Measurements from ENCODE around the gene USP6NL. TPM values are rescaled to one million over a fixed set of nuclear protein-coding genes. Genes with fewer than 3 reads are reported as not detected.
"Not testable (repeated sequence)": the region's sequence is repeated elsewhere in the genome, so short reads cannot be mapped to it uniquely, and the experiment has no call there.

Gene USP6NL
- 19.3 and 24.3 TPM in 2 replicates for total RNA-seq

DNA sequence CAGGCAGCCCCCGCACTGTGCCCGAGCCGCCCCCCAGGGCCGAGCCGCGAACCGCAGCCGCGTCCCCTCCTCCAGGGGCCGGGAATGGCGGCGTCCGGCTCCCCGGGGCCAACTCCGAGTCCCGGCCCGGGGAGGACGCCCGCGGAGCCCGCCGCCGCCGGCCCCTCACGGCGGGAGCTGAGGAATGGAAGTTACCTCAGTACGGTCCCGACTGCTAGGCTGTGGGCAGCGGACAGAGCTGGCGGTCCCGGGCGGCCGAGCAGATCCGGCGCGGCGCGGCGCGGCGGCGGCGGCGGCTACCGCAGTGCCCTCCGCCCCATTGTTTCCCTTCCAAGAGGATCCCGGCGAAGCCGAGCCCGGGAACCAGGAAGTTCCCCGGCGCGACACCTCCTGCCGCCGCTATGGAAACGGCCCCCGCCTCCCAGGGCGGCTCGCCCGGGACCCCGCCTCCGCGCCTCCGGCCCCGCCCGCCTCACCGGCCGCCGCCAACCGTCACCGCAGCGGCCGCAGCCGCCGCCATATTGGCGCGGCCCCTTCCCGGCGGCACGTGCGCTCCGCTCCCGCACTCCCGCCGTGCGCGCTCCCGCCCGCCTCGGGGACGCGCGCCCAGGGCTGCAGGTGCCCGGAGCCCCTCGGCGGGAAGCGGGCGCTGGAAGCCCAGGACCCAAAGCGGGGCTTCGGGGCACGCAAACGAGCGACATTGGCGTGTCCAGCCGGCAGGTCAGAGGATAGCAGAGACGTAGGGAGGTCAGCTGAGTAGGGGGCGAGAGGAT, at the start of gene USP6NL:
Gene USP6NL (minus strand): TSS at position 403 of the 773 bp plus-strand sequence. CDS start 14,016 bp downstream, outside the sequence.
- DNase-seq (ENCODE audit: extremely low read depth, low read depth, low spot score) = no peak

DNA sequence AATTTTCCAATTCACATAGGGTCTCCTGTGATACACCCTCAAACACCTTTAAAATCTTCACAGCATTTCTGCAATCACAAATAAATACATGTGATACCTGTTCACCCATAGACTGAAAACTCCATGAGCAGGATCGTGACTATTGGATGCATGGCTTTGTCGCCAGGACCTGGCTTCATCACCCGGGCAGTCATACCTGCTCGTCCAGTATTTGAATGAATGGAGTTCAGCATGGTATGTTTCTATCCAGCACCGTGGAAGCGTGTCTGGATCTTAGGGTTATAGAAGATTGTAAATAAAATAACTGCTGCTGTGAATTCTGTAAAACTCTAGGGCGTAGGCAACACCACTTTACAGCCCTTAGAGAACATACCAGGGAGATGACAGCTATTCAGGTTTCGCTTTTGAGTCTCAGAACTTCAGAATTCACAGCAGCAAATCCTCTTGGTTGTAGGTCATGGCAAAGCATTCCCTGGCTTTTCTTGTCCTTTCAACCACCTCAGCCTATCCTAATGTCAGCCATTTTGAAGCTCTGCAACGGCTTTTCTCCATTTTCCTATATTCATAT, 47.4 kb upstream of the USP6NL start:
- no peak for DNase-seq (ENCODE audit: extremely low read depth, low read depth, low spot score)

DNA sequence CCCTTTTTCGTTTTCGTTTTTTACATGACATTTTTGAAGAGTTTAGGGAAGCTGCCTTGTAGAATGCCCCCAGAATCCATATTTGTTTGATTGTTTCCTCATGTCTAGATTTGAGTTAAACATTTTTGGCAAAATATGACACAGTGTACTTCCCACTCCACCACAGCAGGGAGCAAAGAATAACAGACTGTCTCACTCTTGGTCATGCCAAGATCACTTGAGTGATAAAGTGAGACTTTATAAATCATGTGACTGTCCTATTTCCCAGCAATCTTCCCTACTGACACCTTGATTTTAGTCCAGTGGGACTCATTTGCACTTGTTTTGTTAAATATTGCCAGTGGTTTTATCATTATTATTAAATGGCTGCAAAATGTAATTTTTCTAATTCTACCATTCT, 44.4 kb upstream of the USP6NL start:
- no peak for DNase-seq (ENCODE audit: extremely low read depth, low read depth, low spot score)

DNA sequence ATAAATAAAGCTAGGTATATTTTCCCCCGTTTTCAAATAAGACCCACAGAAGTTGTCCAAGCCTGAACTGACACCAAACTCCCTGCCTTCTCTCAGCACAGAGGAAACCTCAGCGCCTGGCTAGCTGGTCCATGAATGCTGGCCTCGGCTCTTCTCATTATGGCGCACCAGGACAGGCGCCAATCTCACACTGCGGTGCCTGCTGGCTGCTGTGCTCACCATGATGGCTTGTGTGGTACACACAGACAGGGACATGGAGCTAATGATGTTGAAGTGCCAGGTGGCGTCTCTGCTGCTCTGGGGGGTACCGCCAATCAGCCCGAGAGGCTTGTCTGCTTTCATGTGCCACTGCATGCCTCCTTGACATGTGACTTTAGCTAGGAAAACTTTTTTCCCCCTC, 43.2 kb upstream of the USP6NL start:
- no peak for DNase-seq (ENCODE audit: extremely low read depth, low read depth, low spot score)

DNA sequence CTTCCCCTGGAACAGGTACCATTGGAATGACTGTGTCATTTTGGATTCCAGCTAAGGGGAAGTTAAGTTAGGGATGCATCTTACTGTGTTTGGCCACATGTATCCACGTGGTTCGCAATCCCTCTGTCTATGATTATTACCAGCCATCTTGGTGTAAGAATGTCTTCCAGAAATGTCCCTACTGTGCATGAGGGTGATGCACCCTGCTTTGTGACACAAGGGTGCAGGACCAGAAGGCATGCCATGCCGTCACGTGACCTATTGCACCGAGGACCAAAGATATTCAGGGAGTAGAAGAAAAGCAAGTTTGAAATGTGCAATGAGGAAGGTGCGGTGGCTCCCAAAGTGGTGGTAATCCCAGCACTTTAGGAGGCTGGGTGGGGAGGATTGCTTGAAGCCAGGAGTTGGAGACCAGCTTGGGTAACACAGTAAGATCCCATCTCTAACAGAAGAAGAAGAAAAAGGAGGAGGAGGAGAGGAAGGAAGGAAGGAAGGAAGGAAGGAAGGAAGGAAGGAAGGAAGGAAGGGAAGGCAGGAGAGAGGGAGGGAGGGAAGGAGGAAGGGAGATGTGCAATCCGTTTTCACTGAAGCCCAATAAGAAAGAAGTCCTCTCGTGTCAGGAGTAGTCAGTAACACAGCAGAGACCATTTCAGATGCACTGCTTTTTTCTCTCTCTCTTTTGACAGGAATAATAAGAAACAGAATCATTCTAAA, 42.5 kb upstream of the USP6NL start:
- no peak for DNase-seq (ENCODE audit: extremely low read depth, low read depth, low spot score)

DNA sequence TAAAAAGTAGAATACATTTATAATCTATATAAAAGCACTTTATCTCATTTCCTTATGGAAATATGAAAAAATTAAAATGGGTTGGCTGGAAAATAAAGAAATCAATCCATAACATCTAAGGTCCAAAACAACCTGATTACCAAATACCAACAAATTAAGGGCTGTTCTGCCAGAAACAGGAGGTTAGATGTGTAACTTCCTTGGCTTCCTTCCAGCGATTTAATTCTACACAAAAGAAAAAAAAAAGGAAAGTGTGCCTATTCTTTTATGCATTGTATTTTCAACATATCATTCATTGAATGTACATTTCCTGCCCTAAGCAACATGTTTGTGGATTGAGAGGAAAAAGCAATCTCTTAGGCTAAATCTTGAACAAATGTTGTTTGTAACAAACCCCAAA, 36.2 kb upstream of the USP6NL start:
- peak; percentile 71 for DNase-seq (ENCODE audit: extremely low read depth, low read depth, low spot score)

DNA sequence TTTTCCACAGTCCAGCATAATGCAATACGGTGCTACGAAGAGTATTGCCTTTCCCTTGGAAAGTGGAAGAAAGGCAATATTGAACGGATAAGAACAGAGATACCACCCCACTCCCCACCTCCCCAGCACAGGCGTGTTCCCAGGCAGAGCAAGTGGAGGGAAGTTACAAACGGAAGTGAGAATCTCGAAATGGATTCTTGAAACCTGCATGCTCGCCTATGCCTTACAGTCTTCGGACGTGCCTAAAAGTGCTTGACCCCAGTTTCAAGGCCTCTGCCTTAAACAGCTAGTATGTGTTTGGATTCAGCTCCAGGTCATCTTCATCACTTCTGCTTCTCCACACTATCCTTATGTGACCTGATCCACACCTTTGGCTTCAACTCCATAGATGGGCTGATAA, 35.0 kb upstream of the USP6NL start:
- DNase-seq (ENCODE audit: extremely low read depth, low read depth, low spot score) = no peak

DNA sequence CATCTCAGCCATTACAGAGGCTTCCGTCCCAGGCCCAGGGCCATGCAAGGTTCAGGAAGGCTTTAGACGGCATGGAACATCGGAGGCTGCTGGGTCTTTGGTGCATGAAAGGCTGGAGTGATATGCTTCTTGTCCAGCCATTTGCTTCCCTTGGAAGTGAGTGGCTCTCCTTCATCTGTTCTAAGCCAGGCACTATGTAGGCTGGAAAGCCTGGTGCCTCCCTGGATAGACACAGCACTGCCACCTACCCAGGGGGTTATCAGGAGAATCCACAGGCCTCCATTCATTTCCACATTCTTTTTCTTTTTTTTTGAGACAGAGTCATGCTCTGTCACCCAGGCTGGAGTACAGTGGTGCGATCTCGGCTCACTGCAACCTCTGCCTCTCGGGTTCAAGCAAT, 31.6 kb upstream of the USP6NL start:
- DNase-seq (ENCODE audit: extremely low read depth, low read depth, low spot score) = no peak

DNA sequence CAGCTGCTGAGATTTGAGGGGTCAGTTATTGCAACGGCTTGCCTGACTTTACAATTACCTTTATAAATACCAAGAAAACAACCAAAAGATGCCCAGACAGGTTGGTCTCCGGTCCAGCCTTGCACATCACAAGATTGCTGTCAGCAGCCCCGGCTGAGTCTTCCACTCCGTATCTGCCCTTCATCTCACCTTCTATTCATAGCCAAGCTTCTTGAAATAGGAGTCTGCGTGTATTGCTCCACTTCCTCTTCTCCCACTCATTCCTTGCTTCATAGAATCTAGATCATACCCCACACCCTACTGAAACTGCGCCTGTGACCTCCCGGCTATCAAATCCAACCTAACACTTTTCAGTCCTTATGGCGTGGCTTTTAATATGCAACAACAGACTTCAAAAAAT, 31.1 kb upstream of the USP6NL start:
- DNase-seq (ENCODE audit: extremely low read depth, low read depth, low spot score) = no peak

DNA sequence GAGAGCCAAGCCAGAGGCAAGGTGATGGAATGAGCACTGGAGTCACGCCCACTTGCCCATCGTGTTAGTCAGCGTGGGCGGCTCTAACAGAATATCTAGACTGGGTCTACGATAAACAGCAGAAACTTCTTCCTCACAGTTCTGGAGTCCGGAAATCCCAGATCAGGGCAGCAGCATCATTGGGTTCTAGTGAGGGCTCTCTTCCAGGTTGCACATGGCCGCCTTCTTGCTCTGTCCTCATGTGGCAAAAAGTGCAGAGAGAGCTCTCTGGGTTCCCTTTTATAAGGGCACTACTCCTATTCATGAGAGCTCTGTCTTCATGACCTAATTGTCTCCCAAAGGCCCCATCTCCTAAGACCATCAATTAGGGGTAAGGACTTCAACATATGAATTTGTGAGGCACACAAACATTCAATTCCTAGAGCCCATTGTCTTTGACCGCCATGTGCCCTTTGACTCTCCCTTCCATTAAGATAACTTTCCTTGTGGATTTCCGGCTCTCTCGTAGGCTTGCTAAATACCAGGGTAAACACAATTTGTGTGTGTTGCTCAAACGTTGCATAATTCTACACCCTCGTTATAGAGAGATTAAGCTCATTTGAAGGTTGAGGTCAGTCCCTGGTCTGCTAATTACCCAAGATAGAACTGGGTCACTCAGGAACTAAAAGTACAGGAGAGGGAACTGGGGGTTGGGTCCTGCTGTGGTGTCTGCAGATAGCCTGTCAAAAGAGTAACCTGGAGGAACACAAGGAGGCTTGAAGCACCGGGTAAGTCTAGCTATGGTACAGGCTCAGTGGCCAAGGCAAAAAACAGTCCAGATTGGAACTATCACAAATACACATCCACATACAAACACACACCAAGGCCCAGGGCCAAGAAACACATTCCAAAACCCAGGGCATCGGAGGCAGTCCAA, 28.7 kb upstream of the USP6NL start:
- DNase-seq (ENCODE audit: extremely low read depth, low read depth, low spot score) = no peak

DNA sequence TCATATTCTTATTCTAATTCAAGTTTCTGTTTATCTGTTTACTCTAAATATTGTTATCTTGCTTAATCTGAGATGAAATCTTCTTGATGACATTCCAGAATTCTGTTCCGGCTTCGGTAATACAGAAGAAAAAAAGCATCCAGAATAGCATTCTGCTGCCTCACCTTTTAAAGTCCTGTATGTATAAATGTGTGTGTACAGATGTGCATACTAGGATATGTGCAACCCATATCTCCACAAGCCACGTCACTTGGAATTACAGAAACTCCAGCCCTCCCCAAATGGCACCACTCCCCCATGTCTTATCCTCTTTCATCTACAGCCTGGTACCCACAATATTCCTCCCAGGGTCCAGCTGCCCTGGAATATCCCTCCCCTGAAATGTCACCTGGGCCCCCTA, 27.9 kb upstream of the USP6NL start:
- no peak for DNase-seq (ENCODE audit: extremely low read depth, low read depth, low spot score)

DNA sequence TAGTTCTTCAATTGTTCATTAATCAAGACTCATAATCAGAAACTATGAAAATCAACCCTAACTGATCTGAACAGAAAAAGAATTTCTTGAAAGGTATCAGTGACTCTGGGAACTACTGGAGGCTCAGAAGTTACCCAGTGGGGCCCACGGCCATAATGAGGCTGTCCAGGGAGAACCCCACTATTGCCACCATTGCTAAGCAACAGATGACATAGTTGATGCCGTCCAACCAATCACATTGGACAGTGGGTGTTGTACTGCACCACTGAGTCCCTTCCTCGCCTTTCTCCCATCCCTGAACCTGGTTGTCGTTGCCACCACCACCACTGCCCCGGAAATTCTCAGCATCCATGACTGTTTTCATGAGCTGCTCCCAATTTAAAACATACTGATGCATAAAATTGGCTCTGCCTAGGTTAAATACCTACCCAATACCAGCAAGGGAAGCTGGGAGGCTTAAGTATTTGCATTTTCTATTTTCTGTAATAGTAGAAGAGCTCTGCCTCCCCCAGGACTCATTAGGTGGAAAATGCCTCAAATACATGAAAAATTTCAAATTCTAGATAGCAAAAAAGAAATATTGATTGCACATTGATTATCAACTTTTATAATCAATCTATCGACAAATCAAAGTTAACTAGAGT, 26.7 kb upstream of the USP6NL start:
- no peak for DNase-seq (ENCODE audit: extremely low read depth, low read depth, low spot score)

DNA sequence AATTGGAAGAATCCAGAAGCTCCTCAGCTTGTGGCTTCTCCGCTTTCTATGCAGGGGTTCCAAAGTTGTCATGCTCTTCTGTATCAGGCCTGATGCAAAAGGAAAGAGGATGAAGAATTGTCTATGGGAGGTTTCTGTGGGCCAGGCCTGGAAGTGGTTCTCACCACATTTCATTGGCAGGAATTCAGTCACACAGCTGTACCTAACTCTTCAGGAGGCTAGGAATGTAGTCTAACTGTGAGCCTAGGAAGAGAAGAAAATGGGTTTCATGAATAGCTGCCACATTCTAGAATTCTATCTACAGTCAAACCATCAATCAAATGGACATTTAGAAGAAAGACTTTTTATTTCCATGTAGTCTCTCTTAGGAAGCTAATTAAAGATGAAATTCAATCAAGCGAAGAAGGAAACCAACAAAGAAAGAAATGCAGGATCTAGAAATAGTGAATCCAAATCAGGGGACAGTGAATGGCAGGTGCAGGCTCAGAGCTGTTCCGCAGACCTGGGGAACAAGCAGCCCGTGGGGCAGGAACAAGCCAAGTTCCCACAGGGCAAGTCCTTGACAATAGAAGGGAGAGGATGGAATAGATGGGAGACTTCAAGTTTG, 25.4 kb upstream of the USP6NL start:
- no peak for DNase-seq (ENCODE audit: extremely low read depth, low read depth, low spot score)

DNA sequence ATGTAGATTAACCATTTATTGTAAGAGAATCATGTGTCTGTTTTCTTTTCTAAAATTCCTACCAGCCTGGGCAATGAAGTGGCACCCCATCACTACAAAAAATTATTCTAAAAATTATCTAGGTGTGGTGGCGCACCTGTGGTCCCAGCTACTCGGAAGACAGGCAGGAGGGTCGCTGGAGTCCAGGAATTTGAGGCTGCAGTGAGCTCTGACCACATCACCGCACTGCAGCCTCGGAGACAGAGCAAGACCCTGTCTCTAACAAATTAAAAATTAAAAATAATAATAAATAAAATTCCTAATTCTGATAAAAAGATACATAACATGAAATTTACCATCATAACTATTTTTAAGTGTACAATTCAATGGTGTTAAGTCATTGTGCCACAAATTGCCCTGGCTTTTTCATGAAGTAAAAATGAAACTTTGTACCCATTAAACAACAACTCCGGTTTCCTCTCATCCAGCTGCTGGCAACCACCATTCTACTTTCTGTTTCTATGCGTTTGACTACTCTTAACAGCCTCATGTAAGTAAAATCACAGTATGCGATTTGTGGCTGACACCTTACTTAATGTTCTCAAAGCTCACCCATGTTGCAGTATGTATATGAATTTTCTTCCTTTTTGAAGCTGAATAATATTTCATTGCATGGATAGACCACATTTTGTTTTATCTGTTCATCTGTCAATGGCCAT, 20.6 kb upstream of the USP6NL start:
- no peak for DNase-seq (ENCODE audit: extremely low read depth, low read depth, low spot score)

DNA sequence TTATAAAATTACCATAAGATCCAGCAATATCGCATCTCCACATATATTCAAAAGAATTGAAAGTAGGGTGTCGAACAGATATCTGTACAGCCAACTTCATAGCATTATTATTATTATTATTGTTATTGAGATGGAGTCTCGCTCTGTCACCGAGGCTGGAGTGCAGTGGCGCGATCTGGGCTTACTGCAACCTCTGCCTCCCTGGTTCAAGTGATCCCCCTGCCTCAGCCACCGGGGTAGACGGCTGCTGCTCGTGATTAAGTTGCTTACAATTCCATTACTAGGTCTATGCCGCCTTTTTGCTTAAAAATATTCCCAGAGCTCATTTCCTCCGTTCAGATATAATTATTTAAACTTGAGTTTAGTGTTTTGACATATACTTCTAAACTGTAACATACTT, 19.8 kb upstream of the USP6NL start:
- DNase-seq (ENCODE audit: extremely low read depth, low read depth, low spot score) = no peak

DNA sequence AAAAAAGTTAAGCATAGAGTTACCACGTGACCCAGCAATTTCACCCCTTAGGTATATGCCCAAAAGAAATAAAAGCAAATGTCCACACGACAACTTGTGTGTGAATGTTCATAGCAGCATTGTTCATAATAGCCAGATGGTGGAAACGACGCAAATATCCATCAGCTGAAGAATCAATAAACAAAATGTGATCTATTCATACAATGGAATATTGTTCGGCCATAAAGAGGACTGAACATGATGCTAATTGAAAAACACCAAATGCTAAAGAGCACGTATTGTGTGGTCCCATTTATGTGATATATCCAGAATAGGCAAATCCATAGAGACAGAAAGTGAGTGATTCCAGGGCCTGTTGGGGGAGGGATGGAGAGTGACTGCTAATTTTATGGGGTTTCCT, 18.3 kb upstream of the USP6NL start:
- no peak for DNase-seq (ENCODE audit: extremely low read depth, low read depth, low spot score)

DNA sequence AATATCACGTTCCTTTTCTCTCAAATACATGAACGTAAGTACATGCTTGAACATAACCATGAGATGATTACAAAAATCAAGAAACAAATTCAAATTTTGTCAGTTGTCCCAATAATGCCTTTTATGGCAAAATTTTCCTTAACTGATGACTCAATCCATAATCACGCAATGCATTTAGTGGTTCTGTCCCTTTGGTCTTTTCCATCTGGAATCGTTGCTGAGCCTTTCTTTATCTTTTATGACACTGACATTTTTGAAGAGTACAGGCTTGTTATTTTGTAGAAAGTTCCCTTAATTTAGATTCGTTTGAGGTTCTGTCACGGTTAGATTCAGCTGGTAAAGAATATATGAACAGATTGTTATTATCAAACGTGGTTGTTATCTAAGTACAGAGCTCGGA, 16.5 kb upstream of the USP6NL start:
- not testable (repeated sequence) for DNase-seq (ENCODE audit: extremely low read depth, low read depth, low spot score)

DNA sequence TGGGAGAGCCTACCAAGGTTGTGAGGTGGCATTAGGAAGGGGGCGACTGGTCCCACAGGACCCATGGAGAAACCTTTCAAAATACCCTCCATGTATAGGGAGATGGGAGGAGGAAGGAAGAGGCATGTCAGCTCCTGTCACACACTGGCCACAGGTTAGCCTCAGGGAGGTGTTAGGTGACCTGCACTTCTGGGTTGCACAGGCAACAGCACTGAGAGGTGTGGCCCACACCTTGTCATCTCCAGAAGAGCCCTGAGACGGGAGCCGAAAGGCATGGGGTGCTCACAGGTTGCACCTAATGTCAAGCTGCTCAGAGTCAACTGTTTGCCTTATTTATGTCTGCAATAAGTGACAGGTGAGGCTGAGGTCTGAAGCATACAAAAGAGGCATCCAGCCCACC, 14.6 kb upstream of the USP6NL start:
- DNase-seq (ENCODE audit: extremely low read depth, low read depth, low spot score) = no peak

DNA sequence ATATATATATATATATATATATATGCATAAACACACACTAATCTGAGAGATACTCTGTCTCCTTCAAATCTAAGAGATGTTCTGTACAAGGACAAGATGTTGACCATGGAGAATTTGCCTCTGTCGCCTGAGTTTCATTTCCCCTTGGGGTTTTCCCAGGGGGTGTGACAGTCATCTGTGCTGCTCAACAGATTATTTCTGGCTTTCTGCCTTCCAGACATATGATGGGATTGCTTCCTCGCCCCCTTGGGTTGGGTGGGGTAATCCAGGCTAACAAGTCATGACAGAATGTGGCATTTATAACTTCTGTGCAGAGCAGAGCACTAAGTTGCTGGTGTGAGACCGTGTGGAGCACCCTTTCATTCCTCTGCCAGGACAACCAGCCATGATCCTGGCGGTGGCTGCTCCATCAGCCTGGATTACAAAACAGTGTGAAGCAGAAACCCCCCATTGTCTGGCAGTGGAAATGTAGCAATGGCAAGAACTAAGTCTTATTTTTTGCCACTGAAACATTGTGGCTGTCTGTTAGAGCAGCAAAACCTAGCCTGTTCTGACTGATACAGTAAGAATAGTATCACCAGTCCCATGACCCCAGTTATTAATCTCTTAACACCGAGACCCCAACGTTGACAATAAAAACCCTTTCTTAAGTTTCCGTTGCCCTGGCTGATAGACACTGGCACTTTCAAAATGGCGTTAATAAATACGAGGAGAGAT, 13.7 kb upstream of the USP6NL start:
- no peak for DNase-seq (ENCODE audit: extremely low read depth, low read depth, low spot score)
